HCT116 (cell line): ENCODE data around the gene PRSS56. TPM values are rescaled to one million over a fixed set of nuclear protein-coding genes. Genes with fewer than 3 reads are reported as not detected.
A peak's percentile ranks its signal among the peaks of the same experiment; 100 is the strongest.

Experiments used
- ATAC-seq: fragments of 200-7000 bp; cut with Tn5 transposase; 2 replicates; pipeline ENCODE4 v1.9.1; 2020; ENCODE audit warnings: mild to moderate bottlenecking, moderate library complexity
- BruUV-seq: library from RNA; stranded (reverse); fragments of 400-500 nt; replicated peaks from 2 replicates; lab custom pipeline; 2021; lab: Mats Ljungman, UMichigan
- CTCF ChIA-PET: fragments of 300-600 bp; sonication (Branson Sonifier 250); formaldehyde crosslinking; loops from one replicate; lab custom pipeline; 2021; ENCODE audit warnings: antibody characterized with exemption; lab: Charles Lee
- POLR2A ChIA-PET: fragments of 300-600, 350-600 bp; sonication (Branson Sonifier 250); formaldehyde crosslinking; loops from one replicate; lab custom pipeline; 2021; ENCODE audit warnings: antibody characterized with exemption; lab: Charles Lee
- RAD21 ChIA-PET, 2 experiments: fragments of 300-600 bp; sonication (Branson Sonifier 250); formaldehyde crosslinking; loops; one replicate each; lab custom pipeline; 2023; ENCODE audit warnings: low total read pairs in 2 of 2; ENCODE audit not compliant: uncharacterized antibody in 2 of 2, unreplicated experiment in 2 of 2, low non-redundant PET in 1 of 2; lab: Charles Lee
- DNase-seq: peaks from one replicate; pipeline ENCODE4 v3.0.0-alpha.2; 2010; ENCODE audit warnings: low read depth, low spot score
- H2AFZ ChIP-seq: fragments of 200-600 bp; shearing (Covaris generic), sonication (generic); 2 replicates; pipeline ENCODE4 v1.6.1; 2017; ENCODE audit warnings: low read depth, mixed run types, mixed read lengths, antibody characterized with exemption, low read length; ENCODE audit not compliant: poor library complexity, severe bottlenecking
- H3K27ac ChIP-seq: 2 replicates; pipeline ENCODE4 v1.5.1; 2012; ENCODE audit warnings: low read depth, low read length
- H3K27me3 ChIP-seq: fragments of 200-600 bp; sonication (generic); 2 replicates; pipeline ENCODE4 v1.6.1; 2016; ENCODE audit warnings: mixed run types, low read length, mixed read lengths; ENCODE audit not compliant: insufficient read depth
- H3K36me3 ChIP-seq, 2 experiments: fragments of 200-500 bp in 1 of 2; fragments of 200-600 bp in 1 of 2; sonication (Bioruptor generic) in 1 of 2; sonication (generic) in 1 of 2; 2 replicates each; pipeline versions ENCODE4 v1.5.1 to v1.6.1; 2014 to 2016; ENCODE audit warnings: low read length in 2 of 2, inconsistent platforms in 1 of 2, mixed read lengths in 1 of 2, mixed run types in 1 of 2; ENCODE audit not compliant: insufficient read depth in 2 of 2, control insufficient read depth in 1 of 2
- H3K4me1 ChIP-seq, 2 experiments: fragments of 200-600 bp in 1 of 2; sonication (generic) in 1 of 2; 2 replicates each; pipeline versions ENCODE4 v1.5.1 to v1.6.1; 2012 to 2017; ENCODE audit warnings: low read length in 2 of 2, inconsistent platforms in 1 of 2, mild to moderate bottlenecking in 1 of 2, mixed read lengths in 1 of 2, mixed run types in 1 of 2, moderate library complexity in 1 of 2; ENCODE audit not compliant: insufficient read depth in 2 of 2, control insufficient read depth in 1 of 2
- H3K4me2 ChIP-seq: fragments of 200-600 bp; sonication (generic); 2 replicates; pipeline ENCODE4 v1.6.1; 2017; ENCODE audit warnings: mixed run types, low read length, mixed read lengths
- H3K4me3 ChIP-seq, 2 experiments: fragments of 200-600 bp in 1 of 2; sonication (generic) in 1 of 2; replicated peaks in 1 of 2; 2 replicates each; pipeline ENCODE4 v1.5.1; 2011 to 2016; ENCODE audit warnings: low read length in 2 of 2, control low read depth in 1 of 2, low read depth in 1 of 2, mild to moderate bottlenecking in 1 of 2, mixed read lengths in 1 of 2, mixed run types in 1 of 2
- H3K79me2 ChIP-seq: fragments of 200-600 bp; sonication (generic); 2 replicates; pipeline ENCODE4 v1.6.1; 2017; ENCODE audit warnings: mild to moderate bottlenecking, mixed run types, low read length, moderate library complexity, mixed read lengths; ENCODE audit not compliant: insufficient read depth
- H3K9ac ChIP-seq: fragments of 200-600 bp; sonication (generic); 2 replicates; pipeline ENCODE4 v1.6.1; 2016; ENCODE audit warnings: low read length, mixed read lengths
- H3K9me2 ChIP-seq: fragments of 200-600 bp; sonication (generic), shearing (Covaris generic); 2 replicates; pipeline ENCODE4 v1.6.1; 2017; ENCODE audit warnings: mixed run types, mild to moderate bottlenecking, moderate library complexity; ENCODE audit not compliant: insufficient read depth
- H3K9me3 ChIP-seq, 2 experiments: fragments of 200-500 bp in 1 of 2; fragments of 200-600 bp in 1 of 2; sonication (Bioruptor generic) in 1 of 2; sonication (generic) in 1 of 2; 2 replicates each; pipeline ENCODE4 v1.6.1; 2014 to 2017; ENCODE audit warnings: low read length in 2 of 2, mixed read lengths in 2 of 2, inconsistent platforms in 1 of 2, low read depth in 1 of 2, mild to moderate bottlenecking in 1 of 2, mixed run types in 1 of 2, moderate library complexity in 1 of 2; ENCODE audit not compliant: control insufficient read depth in 1 of 2, insufficient read depth in 1 of 2
- H4K20me1 ChIP-seq: fragments of 200-600 bp; sonication (generic), shearing (Covaris generic); 2 replicates; pipeline ENCODE4 v1.6.1; 2017; ENCODE audit warnings: mixed run types, mild to moderate bottlenecking, moderate library complexity; ENCODE audit not compliant: insufficient read depth
- CBX3 ChIP-seq: IDR thresholded peaks from 2 replicates; pipeline ENCODE4 v1.6.1; 2012; ENCODE audit warnings: low read depth
- CEBPB ChIP-seq: IDR thresholded peaks from 2 replicates; pipeline ENCODE4 v1.6.1; 2012; ENCODE audit warnings: low read depth
- EGR1 ChIP-seq: IDR thresholded peaks from 2 replicates; pipeline ENCODE4 v1.6.1; 2012; ENCODE audit warnings: low read depth
- ELF1 ChIP-seq: IDR thresholded peaks from 2 replicates; pipeline ENCODE4 v1.6.1; 2012; ENCODE audit warnings: low read depth, borderline replicate concordance
- EZH2 ChIP-seq: fragments of 200-600 bp; sonication (generic); IDR thresholded peaks from 2 replicates; pipeline ENCODE4 v1.6.1; 2017; ENCODE audit warnings: antibody characterized with exemption, mixed run types
- EZH2phosphoT487 ChIP-seq: fragments of 200-600 bp; IDR thresholded peaks from 2 replicates; pipeline ENCODE4 v1.6.1; 2018; ENCODE audit warnings: antibody characterized with exemption, borderline replicate concordance
- FOSL1 ChIP-seq: IDR thresholded peaks from 2 replicates; pipeline ENCODE4 v1.6.1; 2012; ENCODE audit warnings: low read depth
- JUND ChIP-seq: IDR thresholded peaks from 2 replicates; pipeline ENCODE4 v1.6.1; 2012
- POLR2AphosphoS5 ChIP-seq: IDR thresholded peaks from 2 replicates; pipeline ENCODE4 v1.6.1; 2011; ENCODE audit warnings: mild to moderate bottlenecking, low read depth, low read length, moderate library complexity
- RAD21 ChIP-seq: IDR thresholded peaks from 2 replicates; pipeline ENCODE4 v1.6.1; 2012; ENCODE audit warnings: low read depth, mild to moderate bottlenecking
- SP1 ChIP-seq: IDR thresholded peaks from 2 replicates; pipeline ENCODE4 v1.6.1; 2012; ENCODE audit warnings: low read depth
- SRF ChIP-seq: IDR thresholded peaks from 2 replicates; pipeline ENCODE4 v1.6.1; 2012; ENCODE audit warnings: low read depth
- TCF7L2 ChIP-seq: IDR thresholded peaks from 2 replicates; pipeline ENCODE4 v1.7.0; 2011; ENCODE audit warnings: borderline replicate concordance, inconsistent platforms; ENCODE audit not compliant: insufficient read depth, insufficient read length; ENCODE audit errors: extremely low read depth
- YY1 ChIP-seq: IDR thresholded peaks from 2 replicates; pipeline ENCODE4 v1.6.1; 2011; ENCODE audit warnings: low read length, low read depth, moderate library complexity, mild to moderate bottlenecking; ENCODE audit not compliant: insufficient replicate concordance; ENCODE audit errors: extremely low read depth
- ZNF274 ChIP-seq: fragments of 200-500 bp; sonication (Bioruptor generic); IDR thresholded peaks from 2 replicates; pipeline ENCODE4 v1.6.1; 2014; ENCODE audit warnings: mild to moderate bottlenecking, low read depth, low read length, inconsistent platforms
- intact Hi-C: fragments of 100-400 bp; cut with micrococcal nuclease; formaldehyde crosslinking; loops from 2 replicates; pipeline ENCODE4 v1.10.0; 2022
- total RNA-seq: library from RNA; stranded (reverse); gene quantifications from one replicate; pipeline ENCODE4 v1.2.1, GENCODE V29; 2021; ENCODE audit not compliant: unreplicated experiment
- TF ChIP-seq, protein P1 (sequence below): IDR thresholded peaks from 2 replicates; pipeline ENCODE4 v1.6.1; 2012; ENCODE audit warnings: low read depth
- TF ChIP-seq, protein P2 (sequence below): IDR thresholded peaks from 2 replicates; pipeline ENCODE4 v1.6.1; 2012
- TF ChIP-seq, protein P3 (sequence below): IDR thresholded peaks from 2 replicates; pipeline ENCODE4 v1.6.1; 2011; ENCODE audit warnings: mild to moderate bottlenecking, low read length, moderate library complexity; ENCODE audit not compliant: insufficient replicate concordance; ENCODE audit errors: extremely low read depth
- TF ChIP-seq, protein P4 (sequence below): IDR thresholded peaks from 2 replicates; pipeline ENCODE4 v1.6.1; 2012
- TF ChIP-seq, protein P5 (sequence below), 3 experiments: fragments of 200-600 bp in 1 of 3; sonication (generic) in 1 of 3; IDR thresholded peaks in 2 of 3; conservative IDR thresholded peaks in 1 of 3; 2 replicates each; pipeline ENCODE4 v1.5.1; 2012 to 2017; ENCODE audit warnings: low read depth in 2 of 3, low read length in 2 of 3, antibody characterized with exemption in 1 of 3, borderline replicate concordance in 1 of 3, control low read depth in 1 of 3, mild to moderate bottlenecking in 1 of 3, mixed read lengths in 1 of 3, mixed run types in 1 of 3, moderate library complexity in 1 of 3; ENCODE audit not compliant: insufficient read depth in 1 of 3

Gene PRSS56
- total RNA-seq, 1 experiment from 2014 or later = not detected

DNA sequence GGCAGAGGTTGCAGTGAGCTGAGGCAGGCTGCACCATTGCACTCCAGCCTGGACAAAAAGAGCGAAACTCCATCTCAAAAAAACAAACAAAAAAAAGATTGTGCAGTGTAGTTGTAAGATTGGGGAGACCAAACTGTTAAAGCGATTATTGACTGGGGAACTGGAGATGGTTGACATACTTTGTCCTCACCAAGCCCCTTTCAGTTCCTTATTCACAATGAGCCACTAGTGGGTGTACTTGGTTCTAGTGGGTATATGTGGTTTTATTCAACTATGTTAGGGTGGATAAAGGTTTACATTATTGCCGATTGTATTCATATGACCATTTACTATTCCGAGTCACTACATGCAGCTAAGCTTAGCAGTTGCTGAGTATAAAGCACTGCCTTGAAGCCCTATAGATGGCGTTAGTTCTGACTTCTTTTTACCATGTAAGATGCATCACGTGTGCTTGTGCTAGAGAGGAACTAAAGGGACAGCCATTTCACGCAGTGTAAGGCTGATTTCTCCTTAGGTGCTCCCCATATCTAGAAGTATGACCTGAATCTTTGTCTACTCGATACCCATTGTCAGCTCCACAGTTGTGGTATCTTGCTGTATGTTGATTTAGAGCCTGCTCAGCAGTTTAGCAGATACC is 42.4 kb downstream of the PRSS56 start:
- Histone ChIP-seq H3K9me3 (no peaks in the 10 kb centered on the region), H4K20me1 (no peaks in the 10 kb centered on the region), H3K36me3 (peaks cover 26 to 39% of the 10 kb centered on the region in 2 experiments; a peak in 2 of 4 replicates), H3K9me2 (no peaks in the 10 kb centered on the region), H3K4me2 (no peak overlapping the region), H3K79me2 (peaks cover 8% of the 10 kb centered on the region; the same call in 1 of the 2 replicates), H3K4me1 (peaks cover 3 to 10% of the 10 kb centered on the region in 2 experiments), H3K9ac (no peak overlapping the region), H3K27ac (no peak overlapping the region), H3K27me3 (no peaks in the 10 kb centered on the region), H3K4me3 (no peak overlapping the region), H2AFZ (no peak overlapping the region)
- ChIA-PET POLR2A (interaction anchor here (1.2 kb wide), 1 partner anchor 12 kb away, joined by 4 read pairs; the partner anchor contains the start of genes EIF4E2 and TIGD1), CTCF (no interaction called here), RAD21 (no interaction called here)
- TF ChIP-seq, protein P1, sequence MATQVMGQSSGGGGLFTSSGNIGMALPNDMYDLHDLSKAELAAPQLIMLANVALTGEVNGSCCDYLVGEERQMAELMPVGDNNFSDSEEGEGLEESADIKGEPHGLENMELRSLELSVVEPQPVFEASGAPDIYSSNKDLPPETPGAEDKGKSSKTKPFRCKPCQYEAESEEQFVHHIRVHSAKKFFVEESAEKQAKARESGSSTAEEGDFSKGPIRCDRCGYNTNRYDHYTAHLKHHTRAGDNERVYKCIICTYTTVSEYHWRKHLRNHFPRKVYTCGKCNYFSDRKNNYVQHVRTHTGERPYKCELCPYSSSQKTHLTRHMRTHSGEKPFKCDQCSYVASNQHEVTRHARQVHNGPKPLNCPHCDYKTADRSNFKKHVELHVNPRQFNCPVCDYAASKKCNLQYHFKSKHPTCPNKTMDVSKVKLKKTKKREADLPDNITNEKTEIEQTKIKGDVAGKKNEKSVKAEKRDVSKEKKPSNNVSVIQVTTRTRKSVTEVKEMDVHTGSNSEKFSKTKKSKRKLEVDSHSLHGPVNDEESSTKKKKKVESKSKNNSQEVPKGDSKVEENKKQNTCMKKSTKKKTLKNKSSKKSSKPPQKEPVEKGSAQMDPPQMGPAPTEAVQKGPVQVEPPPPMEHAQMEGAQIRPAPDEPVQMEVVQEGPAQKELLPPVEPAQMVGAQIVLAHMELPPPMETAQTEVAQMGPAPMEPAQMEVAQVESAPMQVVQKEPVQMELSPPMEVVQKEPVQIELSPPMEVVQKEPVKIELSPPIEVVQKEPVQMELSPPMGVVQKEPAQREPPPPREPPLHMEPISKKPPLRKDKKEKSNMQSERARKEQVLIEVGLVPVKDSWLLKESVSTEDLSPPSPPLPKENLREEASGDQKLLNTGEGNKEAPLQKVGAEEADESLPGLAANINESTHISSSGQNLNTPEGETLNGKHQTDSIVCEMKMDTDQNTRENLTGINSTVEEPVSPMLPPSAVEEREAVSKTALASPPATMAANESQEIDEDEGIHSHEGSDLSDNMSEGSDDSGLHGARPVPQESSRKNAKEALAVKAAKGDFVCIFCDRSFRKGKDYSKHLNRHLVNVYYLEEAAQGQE = no peak
- TF ChIP-seq JUND (no peak), ZNF274 (no peak), ELF1 (no peak), SP1 (no peak), FOSL1 (no peak), POLR2AphosphoS5 (no peak), CBX3 (no peak), EGR1 (no peak), CEBPB (no peak), RAD21 (no peak), SRF (no peak), YY1 (no peak), TCF7L2 (no peak), EZH2phosphoT487 (no peak), EZH2 (no peak)
- TF ChIP-seq, protein P2, sequence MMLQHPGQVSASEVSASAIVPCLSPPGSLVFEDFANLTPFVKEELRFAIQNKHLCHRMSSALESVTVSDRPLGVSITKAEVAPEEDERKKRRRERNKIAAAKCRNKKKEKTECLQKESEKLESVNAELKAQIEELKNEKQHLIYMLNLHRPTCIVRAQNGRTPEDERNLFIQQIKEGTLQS = no peak
- TF ChIP-seq, protein P3, sequence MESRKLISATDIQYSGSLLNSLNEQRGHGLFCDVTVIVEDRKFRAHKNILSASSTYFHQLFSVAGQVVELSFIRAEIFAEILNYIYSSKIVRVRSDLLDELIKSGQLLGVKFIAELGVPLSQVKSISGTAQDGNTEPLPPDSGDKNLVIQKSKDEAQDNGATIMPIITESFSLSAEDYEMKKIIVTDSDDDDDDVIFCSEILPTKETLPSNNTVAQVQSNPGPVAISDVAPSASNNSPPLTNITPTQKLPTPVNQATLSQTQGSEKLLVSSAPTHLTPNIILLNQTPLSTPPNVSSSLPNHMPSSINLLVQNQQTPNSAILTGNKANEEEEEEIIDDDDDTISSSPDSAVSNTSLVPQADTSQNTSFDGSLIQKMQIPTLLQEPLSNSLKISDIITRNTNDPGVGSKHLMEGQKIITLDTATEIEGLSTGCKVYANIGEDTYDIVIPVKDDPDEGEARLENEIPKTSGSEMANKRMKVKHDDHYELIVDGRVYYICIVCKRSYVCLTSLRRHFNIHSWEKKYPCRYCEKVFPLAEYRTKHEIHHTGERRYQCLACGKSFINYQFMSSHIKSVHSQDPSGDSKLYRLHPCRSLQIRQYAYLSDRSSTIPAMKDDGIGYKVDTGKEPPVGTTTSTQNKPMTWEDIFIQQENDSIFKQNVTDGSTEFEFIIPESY = no peak
- TF ChIP-seq, protein P4, sequence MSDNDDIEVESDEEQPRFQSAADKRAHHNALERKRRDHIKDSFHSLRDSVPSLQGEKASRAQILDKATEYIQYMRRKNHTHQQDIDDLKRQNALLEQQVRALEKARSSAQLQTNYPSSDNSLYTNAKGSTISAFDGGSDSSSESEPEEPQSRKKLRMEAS = no peak
- TF ChIP-seq, protein P5, sequence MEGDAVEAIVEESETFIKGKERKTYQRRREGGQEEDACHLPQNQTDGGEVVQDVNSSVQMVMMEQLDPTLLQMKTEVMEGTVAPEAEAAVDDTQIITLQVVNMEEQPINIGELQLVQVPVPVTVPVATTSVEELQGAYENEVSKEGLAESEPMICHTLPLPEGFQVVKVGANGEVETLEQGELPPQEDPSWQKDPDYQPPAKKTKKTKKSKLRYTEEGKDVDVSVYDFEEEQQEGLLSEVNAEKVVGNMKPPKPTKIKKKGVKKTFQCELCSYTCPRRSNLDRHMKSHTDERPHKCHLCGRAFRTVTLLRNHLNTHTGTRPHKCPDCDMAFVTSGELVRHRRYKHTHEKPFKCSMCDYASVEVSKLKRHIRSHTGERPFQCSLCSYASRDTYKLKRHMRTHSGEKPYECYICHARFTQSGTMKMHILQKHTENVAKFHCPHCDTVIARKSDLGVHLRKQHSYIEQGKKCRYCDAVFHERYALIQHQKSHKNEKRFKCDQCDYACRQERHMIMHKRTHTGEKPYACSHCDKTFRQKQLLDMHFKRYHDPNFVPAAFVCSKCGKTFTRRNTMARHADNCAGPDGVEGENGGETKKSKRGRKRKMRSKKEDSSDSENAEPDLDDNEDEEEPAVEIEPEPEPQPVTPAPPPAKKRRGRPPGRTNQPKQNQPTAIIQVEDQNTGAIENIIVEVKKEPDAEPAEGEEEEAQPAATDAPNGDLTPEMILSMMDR (IDR thresholded peaks at IDR 0.05 in 2 of 3, conservative IDR thresholded peaks at IDR 0.05 in 1 of 3; ENCODE audit: borderline replicate concordance in 1 of 3, insufficient read depth in 1 of 3, low read depth in 2 of 3, low read length in 2 of 3) = no peak
- ATAC-seq (peak; percentile 63; the same call in 1 of the 2 replicates), DNase-seq (no peak)
- no TSS peak for BruUV-seq
- intact Hi-C loops = no loop called here
